H9 (cell line): ENCODE data around the gene TMOD4. TPM values are rescaled to one million over a fixed set of nuclear protein-coding genes. Genes with fewer than 3 reads are reported as not detected.

ENCODE experiments used
- DNase-seq: peaks from one replicate; pipeline ENCODE4 v3.0.0-alpha.2; 2017
- H2AFZ ChIP-seq: one replicate; pipeline ENCODE4 v1.6.1; 2013; ENCODE audit warnings: mild to moderate bottlenecking, low read length, control low read depth, moderate library complexity
- H2AK5ac ChIP-seq: 2 replicates; pipeline ENCODE4 v1.6.1; 2013; ENCODE audit warnings: low read length, control low read depth, mixed read lengths; ENCODE audit not compliant: insufficient read length
- H2BK120ac ChIP-seq: one replicate; pipeline ENCODE4 v1.6.1; 2013; ENCODE audit warnings: low read depth, mild to moderate bottlenecking, low read length, control low read depth, inconsistent platforms; ENCODE audit not compliant: poor library complexity, severe bottlenecking
- H2BK12ac ChIP-seq: 2 replicates; pipeline ENCODE4 v1.6.1; 2013; ENCODE audit warnings: low read length, control low read depth, mixed read lengths, low read depth; ENCODE audit not compliant: insufficient read length
- H2BK15ac ChIP-seq: 2 replicates; pipeline ENCODE4 v1.6.1; 2013; ENCODE audit warnings: low read depth, low read length, control low read depth
- H2BK20ac ChIP-seq: one replicate; pipeline ENCODE4 v1.6.1; 2013; ENCODE audit warnings: low read depth, mild to moderate bottlenecking, low read length, control low read depth, inconsistent platforms; ENCODE audit not compliant: poor library complexity, severe bottlenecking
- H2BK5ac ChIP-seq: 2 replicates; pipeline ENCODE4 v1.6.1; 2013; ENCODE audit warnings: low read length, control low read depth, mixed read lengths; ENCODE audit not compliant: insufficient read length
- H3K14ac ChIP-seq: 2 replicates; pipeline ENCODE4 v1.6.1; 2013; ENCODE audit warnings: low read length, control low read depth; ENCODE audit not compliant: insufficient read depth
- H3K18ac ChIP-seq: 2 replicates; pipeline ENCODE4 v1.6.1; 2013; ENCODE audit warnings: low read depth, mild to moderate bottlenecking, mixed read lengths, low read length, control low read depth; ENCODE audit not compliant: insufficient read length
- H3K23ac ChIP-seq: 2 replicates; pipeline ENCODE4 v1.6.1; 2013; ENCODE audit warnings: low read length, control low read depth, mixed read lengths, low read depth; ENCODE audit not compliant: insufficient read length
- H3K23me2 ChIP-seq: 2 replicates; pipeline ENCODE4 v1.6.1; 2013; ENCODE audit warnings: low read depth, mild to moderate bottlenecking, mixed read lengths, low read length, control low read depth; ENCODE audit not compliant: insufficient read length, poor library complexity, severe bottlenecking
- H3K27ac ChIP-seq: 2 replicates; pipeline ENCODE4 v1.5.1; 2013; ENCODE audit warnings: low read length, control low read depth, mixed read lengths, low read depth; ENCODE audit not compliant: insufficient read length
- H3K27me3 ChIP-seq: 2 replicates; pipeline ENCODE4 v1.6.1; 2013; ENCODE audit warnings: low read length, control low read depth, inconsistent platforms; ENCODE audit not compliant: insufficient read depth
- H3K4ac ChIP-seq: 2 replicates; pipeline ENCODE4 v1.6.1; 2013; ENCODE audit warnings: low read depth, mild to moderate bottlenecking, control low read depth, inconsistent platforms, low read length, moderate library complexity
- H3K4me1 ChIP-seq: 2 replicates; pipeline ENCODE4 v1.6.1; 2013; ENCODE audit warnings: low read length, control low read depth, inconsistent platforms; ENCODE audit not compliant: insufficient read depth
- H3K4me2 ChIP-seq: 2 replicates; pipeline ENCODE4 v1.6.1; 2013; ENCODE audit warnings: low read length, control low read depth, mixed read lengths; ENCODE audit not compliant: insufficient read length, insufficient read depth
- H3K56ac ChIP-seq: 2 replicates; pipeline ENCODE4 v1.6.1; 2013; ENCODE audit warnings: low read depth, mild to moderate bottlenecking, mixed read lengths, low read length, control low read depth; ENCODE audit not compliant: insufficient read length
- H3K79me1 ChIP-seq: 2 replicates; pipeline ENCODE4 v1.6.1; 2013; ENCODE audit warnings: low read depth, mild to moderate bottlenecking, moderate library complexity, low read length, control low read depth, inconsistent platforms; ENCODE audit not compliant: insufficient read depth, poor library complexity, severe bottlenecking
- H3K79me2 ChIP-seq: 2 replicates; pipeline ENCODE4 v1.6.1; 2013; ENCODE audit warnings: low read length, control low read depth, inconsistent platforms; ENCODE audit not compliant: insufficient read depth
- H3K9ac ChIP-seq: 2 replicates; pipeline ENCODE4 v1.6.1; 2013; ENCODE audit warnings: low read length, control low read depth, mixed read lengths; ENCODE audit not compliant: insufficient read length; ENCODE audit errors: extremely low read depth
- H3K9me3 ChIP-seq: one replicate; pipeline ENCODE4 v1.6.1; 2013; ENCODE audit warnings: low read depth, low read length, inconsistent platforms; ENCODE audit not compliant: control insufficient read depth
- H3T11ph ChIP-seq: one replicate; pipeline ENCODE4 v1.6.1; 2013; ENCODE audit warnings: mild to moderate bottlenecking, low read length, control low read depth, inconsistent platforms
- H4K20me1 ChIP-seq: one replicate; pipeline ENCODE4 v1.6.1; 2013; ENCODE audit not compliant: control insufficient read depth, insufficient read length, insufficient read depth
- H4K5ac ChIP-seq: 2 replicates; pipeline ENCODE4 v1.6.1; 2013; ENCODE audit warnings: low read depth, mild to moderate bottlenecking, mixed read lengths, low read length, control low read depth; ENCODE audit not compliant: insufficient read length
- H4K8ac ChIP-seq: replicated peaks from 2 replicates; pipeline ENCODE4 v1.6.1; 2013; ENCODE audit warnings: low read length, control low read depth, mixed read lengths, low read depth; ENCODE audit not compliant: insufficient read length
- H4K91ac ChIP-seq: 2 replicates; pipeline ENCODE4 v1.6.1; 2013; ENCODE audit warnings: low read depth, mild to moderate bottlenecking, moderate library complexity, mixed read lengths, low read length, control low read depth; ENCODE audit not compliant: insufficient read length
- H3K27ac Mint-ChIP-seq, 3 experiments: 2 replicates in 2 of 3; 3 replicates in 1 of 3; pipeline ENCODE4 v1.8.0; 2020 to 2021; ENCODE audit warnings: mixed read lengths in 3 of 3, mild to moderate bottlenecking in 1 of 3, moderate library complexity in 1 of 3
- H3K27me3 Mint-ChIP-seq: 2 replicates; pipeline ENCODE4 v1.8.0; 2021; ENCODE audit warnings: low read depth, mild to moderate bottlenecking, moderate library complexity, mixed read lengths
- H3K36me3 Mint-ChIP-seq, 3 experiments: 2 replicates in 2 of 3; 3 replicates in 1 of 3; pipeline ENCODE4 v1.8.0; 2020 to 2021; ENCODE audit warnings: low read depth in 3 of 3, mixed read lengths in 3 of 3; ENCODE audit not compliant: insufficient read depth in 1 of 3
- H3K4me1 Mint-ChIP-seq, 2 experiments: 2 replicates each; pipeline ENCODE4 v1.8.0; 2020; ENCODE audit warnings: mixed read lengths in 2 of 2
- H3K4me3 Mint-ChIP-seq, 2 experiments: 2 replicates in 1 of 2; 3 replicates in 1 of 2; pipeline ENCODE4 v1.8.0; 2020 to 2021; ENCODE audit warnings: mild to moderate bottlenecking in 2 of 2, mixed read lengths in 2 of 2, moderate library complexity in 1 of 2
- H3K9me3 Mint-ChIP-seq, 2 experiments: 2 replicates in 1 of 2; 3 replicates in 1 of 2; pipeline ENCODE4 v1.8.0; 2020; ENCODE audit warnings: mild to moderate bottlenecking in 2 of 2, mixed read lengths in 2 of 2, moderate library complexity in 1 of 2
- WGBS: extraction: QIAGEN DNeasy Blood & Tissue Kit; methylation state at CpG from one replicate; pipeline ENCODE4 v1.1.7; 2013; ENCODE audit warnings: missing lambda C conversion rate, low lambda C conversion rate, mixed read lengths; ENCODE audit not compliant: insufficient read length; ENCODE audit errors: extremely low coverage; 5-methylcytosine and 5-hydroxymethylcytosine counted together
- total RNA-seq: library from RNA; stranded (reverse); gene quantifications from 2 replicates; pipeline ENCODE4 v1.2.1, GENCODE V29; 2021
- TF ChIP-seq, protein P1 (sequence below): fragments of 200-600 bp; sonication (generic); conservative IDR thresholded peaks from 3 replicates; pipeline ENCODE4 v1.8.0; 2021; ENCODE audit warnings: antibody characterized with exemption, mild to moderate bottlenecking

TMOD4 gene
- total RNA-seq, 1 experiment from 2014 or later = 0.42 TPM

GRCh38 chr1:151199873-151200581, 24.2 kb upstream of the TMOD4 start:
- Histone ChIP-seq H4K91ac (no peak overlapping the region), H2BK20ac (no peak overlapping the region), H3K4ac (no peak overlapping the region), H2BK5ac (no peak overlapping the region), H3K4me1 (no peaks in the 10 kb centered on the region), H3K18ac (no peak overlapping the region), H2BK15ac (no peak overlapping the region), H3K27ac (no peak overlapping the region), H2BK120ac (no peak overlapping the region), H2AFZ (no peak overlapping the region), H3K23ac (no peak overlapping the region), H3K79me2 (peaks cover 36% of the 10 kb centered on the region), H3K23me2 (peaks cover 6% of the 10 kb centered on the region), H4K8ac (no peak overlapping the region), H3K4me2 (peak overlapping the region; percentile 97), H3K27me3 (no peaks in the 10 kb centered on the region), H3K9me3 (no peaks in the 10 kb centered on the region), H3T11ph (no peak overlapping the region), H3K9ac (peak overlapping the region; percentile 93), H2BK12ac (no peak overlapping the region), H3K79me1 (peaks cover 3% of the 10 kb centered on the region), H3K56ac (no peak overlapping the region), H4K5ac (no peak overlapping the region), H3K14ac (no peak overlapping the region), H4K20me1 (no peaks in the 10 kb centered on the region), H2AK5ac (no peak overlapping the region)
- Mint-ChIP-seq H3K4me3 (peak overlapping the region; percentile 94 to 99), H3K9me3 (peaks cover 2% of the 10 kb centered on the region in 2 experiments; a peak in 2 of 5 replicates), H3K27ac (peak overlapping the region; percentile 95 to 99 (median 99); a peak in 5 of 7 replicates), H3K27me3 (peaks cover 2% of the 10 kb centered on the region; the same call in 1 of the 2 replicates), H3K4me1 (peaks cover 20 to 23% of the 10 kb centered on the region in 2 experiments), H3K36me3 (peaks cover 9 to 36% (median 21%) of the 10 kb centered on the region in 3 experiments; a peak in 6 of 7 replicates)
- DNase-seq = no peak
- no CpG with 5 or more reads among the region's 11 CpGs for WGBS
- TF ChIP-seq, protein P1, sequence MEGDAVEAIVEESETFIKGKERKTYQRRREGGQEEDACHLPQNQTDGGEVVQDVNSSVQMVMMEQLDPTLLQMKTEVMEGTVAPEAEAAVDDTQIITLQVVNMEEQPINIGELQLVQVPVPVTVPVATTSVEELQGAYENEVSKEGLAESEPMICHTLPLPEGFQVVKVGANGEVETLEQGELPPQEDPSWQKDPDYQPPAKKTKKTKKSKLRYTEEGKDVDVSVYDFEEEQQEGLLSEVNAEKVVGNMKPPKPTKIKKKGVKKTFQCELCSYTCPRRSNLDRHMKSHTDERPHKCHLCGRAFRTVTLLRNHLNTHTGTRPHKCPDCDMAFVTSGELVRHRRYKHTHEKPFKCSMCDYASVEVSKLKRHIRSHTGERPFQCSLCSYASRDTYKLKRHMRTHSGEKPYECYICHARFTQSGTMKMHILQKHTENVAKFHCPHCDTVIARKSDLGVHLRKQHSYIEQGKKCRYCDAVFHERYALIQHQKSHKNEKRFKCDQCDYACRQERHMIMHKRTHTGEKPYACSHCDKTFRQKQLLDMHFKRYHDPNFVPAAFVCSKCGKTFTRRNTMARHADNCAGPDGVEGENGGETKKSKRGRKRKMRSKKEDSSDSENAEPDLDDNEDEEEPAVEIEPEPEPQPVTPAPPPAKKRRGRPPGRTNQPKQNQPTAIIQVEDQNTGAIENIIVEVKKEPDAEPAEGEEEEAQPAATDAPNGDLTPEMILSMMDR = no peak
